GM13976 (cell line): ENCODE data around the gene SREBF1.

Experiments used
- DNase-seq: peaks from one replicate; pipeline ENCODE4 v3.0.0; 2012; ENCODE audit warnings: low spot score
- CTCF ChIP-seq: IDR thresholded peaks from 2 replicates; pipeline ENCODE4 v1.5.1; 2012; ENCODE audit warnings: borderline replicate concordance, mild to moderate bottlenecking; ENCODE audit not compliant: insufficient read depth; ENCODE audit errors: extremely low read depth, missing control alignments, control extremely low read depth
- in situ Hi-C: fragments of 300-500 bp; cut with MboI; formaldehyde crosslinking; loops from one replicate; pipeline ENCODE4 v1.12.0; 2022; ENCODE audit warnings: low sequenced_read_pairs, mixed read lengths, inconsistent platforms; ENCODE audit not compliant: unreplicated experiment

SREBF1 gene

DNA sequence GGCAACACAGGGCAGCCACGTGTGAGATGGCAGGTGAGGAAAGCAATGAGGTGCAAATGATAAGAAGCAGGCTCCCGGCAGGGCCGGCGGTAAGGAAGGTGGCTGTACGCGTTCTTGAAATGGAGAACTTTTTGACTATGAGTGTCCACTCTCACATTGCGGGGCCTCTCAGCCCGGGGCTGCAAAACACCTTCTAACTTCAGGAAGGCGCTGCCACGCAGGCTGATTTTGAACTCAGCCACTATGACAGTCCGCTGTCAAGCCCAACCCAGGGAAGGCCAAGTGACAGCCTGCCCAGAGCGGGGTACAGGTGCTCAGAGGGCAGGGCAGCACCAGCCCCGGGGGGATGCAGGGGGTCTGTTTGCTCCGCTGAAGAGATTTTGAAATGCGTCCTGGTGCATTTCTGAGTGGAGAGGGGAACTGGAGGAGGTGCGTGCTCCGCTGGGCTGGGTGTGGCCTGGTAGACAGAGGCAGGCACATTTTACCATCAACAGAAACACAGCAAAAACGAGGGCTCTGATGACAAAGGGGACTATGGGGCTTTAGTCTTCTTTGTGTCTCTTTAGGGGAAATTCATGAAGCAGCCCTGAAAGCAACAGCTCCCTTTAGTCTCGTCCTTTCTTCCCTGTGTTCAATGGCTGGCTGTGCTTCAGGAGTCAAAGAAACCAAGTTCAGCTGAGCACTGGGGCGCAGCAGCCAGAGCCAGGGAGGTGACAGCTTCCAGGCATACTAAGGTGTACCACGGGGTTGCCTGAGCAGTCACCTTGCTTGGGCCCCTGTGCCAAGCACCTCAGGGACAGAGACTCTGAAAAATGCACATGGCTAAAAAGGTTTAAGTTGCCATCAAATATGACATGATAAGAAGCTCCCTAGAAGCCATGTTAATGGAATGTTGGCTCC is 14.6 kb upstream of the SREBF1 start:
- DNase-seq: no peak
- TF ChIP-seq CTCF: no peak
- in situ Hi-C loops: no loop called here

DNA sequence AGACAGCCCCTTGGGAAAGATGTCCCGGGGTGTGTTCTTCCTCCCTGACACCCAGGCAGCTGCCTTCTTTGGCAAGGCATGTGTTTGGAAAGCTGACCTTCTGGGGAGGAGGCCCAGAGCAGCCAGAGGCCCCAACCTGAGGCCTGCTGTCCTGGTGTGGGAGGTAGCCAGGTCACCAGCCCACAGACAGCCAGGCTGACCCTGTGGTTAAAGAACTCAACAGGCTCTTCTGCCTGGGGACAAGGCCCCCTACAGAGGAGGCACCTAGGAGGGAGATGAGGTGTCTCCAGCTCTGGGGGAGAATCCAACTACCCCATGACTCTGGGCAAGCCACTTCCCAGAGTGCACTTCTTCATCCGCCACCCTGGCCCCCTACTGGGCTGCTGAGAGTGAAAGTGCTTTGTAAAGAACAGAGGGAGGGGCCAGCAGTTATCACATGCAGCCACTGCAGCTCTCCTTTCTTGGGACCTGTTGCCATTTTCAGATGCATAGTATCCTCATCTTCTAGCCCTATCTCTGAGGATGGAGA is 13.1 kb upstream of the SREBF1 start:
- TF ChIP-seq CTCF: no peak
- DNase-seq: peak; percentile 84
- in situ Hi-C loops: no loop called here

- peak; percentile 64 for DNase-seq
- TF ChIP-seq CTCF: no peak
- in situ Hi-C loops: no loop called here
Observed at GRCh38 chr17:17849147-17849820, 12.5 kb upstream of the SREBF1 start.

DNA sequence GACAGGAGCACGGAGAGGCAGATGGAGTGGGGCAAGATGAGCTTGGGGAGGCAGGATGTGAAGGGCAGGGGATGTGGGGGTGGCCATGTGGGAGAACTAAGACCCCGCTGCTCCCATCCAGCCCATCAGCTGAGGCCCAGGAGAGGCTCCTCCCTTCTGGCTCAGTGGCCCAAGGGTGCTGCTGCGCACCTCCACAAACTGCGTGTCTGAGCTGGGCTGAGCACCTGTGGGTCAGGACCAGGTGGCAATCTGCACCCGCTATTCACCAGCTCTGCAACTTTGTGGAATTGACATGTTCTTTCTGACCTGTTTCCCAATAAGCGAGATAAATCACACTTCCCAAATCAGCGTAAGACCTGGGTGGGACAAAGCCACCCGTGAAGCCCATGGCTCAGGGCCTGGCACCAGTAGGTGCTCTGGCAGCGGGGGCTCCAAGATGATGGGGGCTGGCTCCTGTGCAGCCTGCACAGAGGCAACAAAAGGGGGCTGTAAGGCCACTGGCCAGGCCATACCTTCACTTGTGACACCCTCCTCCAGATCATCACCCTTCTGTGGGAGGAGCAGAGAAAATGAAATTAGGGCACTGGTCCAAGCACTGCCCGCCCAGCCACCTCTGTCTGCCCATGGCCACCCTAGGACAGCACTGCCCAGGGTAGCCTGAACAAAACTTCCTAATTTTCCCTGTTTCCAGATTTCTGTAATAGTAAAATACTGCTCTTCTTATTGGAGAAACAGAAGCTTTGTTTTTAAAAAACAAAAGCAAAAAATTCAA is 11.7 kb upstream of the SREBF1 start:
- no peak for TF ChIP-seq CTCF
- in situ Hi-C loops: no loop called here

GRCh38 chr17:17847726-17848125 is 10.9 kb upstream of the SREBF1 start:
- no peak for TF ChIP-seq CTCF
- in situ Hi-C loops: no loop called here
- DNase-seq: no peak

More for the DNA sequence above, 11.7 kb upstream of the SREBF1 start:
- DNase-seq: no peak

DNA sequence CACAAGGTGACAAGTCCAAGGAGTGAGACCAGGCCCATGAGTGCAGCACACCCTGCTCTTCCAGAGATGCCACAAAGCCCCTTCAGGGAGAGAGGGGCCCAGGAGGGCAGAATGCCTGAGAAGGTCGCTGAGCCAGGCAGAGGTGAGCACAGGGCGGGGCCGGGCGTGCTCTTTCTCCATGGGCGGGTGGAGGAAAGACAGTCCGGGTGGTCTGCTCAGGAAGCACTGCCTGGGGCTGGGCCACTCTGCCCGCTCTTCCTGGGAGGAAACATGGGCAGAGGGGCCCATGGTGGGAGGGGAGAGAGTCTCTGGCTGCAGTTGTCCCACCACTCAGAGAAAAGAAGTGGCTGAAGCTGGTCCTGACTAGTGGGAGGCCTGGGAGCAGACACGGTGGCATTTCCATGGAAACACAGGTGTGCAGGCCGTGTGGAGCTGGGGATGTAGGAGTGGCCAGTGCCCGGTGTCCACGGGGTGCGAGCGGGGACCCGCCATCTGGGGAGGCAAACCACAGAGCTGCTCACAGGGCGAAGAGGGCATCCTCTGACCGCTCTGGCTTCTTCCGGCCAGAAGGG is 10.4 kb upstream of the SREBF1 start:
- no peak for TF ChIP-seq CTCF
- in situ Hi-C loops: no loop called here

More for the DNA sequence above, 10.4 kb upstream of the SREBF1 start:
- DNase-seq: no peak
